ENCODE data around the gene DAPK2. TPM values are rescaled to one million over a fixed set of nuclear protein-coding genes. Genes with fewer than 3 reads are reported as not detected.
A peak's percentile ranks its signal among the peaks of the same experiment; 100 is the strongest.

DAPK2 gene
- total RNA-seq, 6 experiments from 2014 or later, result 2.1 to 5.7 (median 5.1) TPM

DNA sequence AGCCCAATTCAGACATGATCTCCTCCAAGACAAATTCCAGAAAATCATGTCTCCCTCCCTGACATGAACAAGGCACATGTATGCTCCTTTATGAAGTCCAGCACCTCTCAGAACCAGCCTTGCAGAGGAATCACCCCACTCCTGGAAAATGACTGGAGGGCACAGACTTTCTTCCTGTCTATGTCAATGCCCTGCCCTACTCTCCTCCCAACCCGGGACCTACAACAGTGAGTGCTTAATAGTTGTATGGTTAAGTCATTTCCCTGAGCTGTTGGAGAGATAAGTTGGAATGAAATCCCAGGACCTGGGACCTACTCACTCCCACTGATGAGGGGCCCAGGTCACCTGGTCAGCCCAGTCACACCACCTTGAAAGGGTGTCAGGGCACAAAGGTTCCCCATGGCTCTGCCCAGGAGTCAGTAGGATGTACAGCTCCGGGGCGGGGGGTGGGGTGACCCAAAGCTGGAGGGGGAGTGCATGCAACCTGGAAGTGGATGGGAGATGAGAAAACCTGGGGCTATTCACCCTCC is 132.4 kb downstream of the DAPK2 start:
- TF ChIP-seq, protein P1, sequence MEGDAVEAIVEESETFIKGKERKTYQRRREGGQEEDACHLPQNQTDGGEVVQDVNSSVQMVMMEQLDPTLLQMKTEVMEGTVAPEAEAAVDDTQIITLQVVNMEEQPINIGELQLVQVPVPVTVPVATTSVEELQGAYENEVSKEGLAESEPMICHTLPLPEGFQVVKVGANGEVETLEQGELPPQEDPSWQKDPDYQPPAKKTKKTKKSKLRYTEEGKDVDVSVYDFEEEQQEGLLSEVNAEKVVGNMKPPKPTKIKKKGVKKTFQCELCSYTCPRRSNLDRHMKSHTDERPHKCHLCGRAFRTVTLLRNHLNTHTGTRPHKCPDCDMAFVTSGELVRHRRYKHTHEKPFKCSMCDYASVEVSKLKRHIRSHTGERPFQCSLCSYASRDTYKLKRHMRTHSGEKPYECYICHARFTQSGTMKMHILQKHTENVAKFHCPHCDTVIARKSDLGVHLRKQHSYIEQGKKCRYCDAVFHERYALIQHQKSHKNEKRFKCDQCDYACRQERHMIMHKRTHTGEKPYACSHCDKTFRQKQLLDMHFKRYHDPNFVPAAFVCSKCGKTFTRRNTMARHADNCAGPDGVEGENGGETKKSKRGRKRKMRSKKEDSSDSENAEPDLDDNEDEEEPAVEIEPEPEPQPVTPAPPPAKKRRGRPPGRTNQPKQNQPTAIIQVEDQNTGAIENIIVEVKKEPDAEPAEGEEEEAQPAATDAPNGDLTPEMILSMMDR (IDR thresholded peaks at IDR 0.05), result no peak
- DNase-seq, result peak; percentile 7
- no peaks in the 10 kb centered on the region for H3K36me3 Mint-ChIP-seq (ENCODE audit: low read depth)
- no peaks in the 10 kb centered on the region for H3K9me3 Mint-ChIP-seq
- H3K27me3 Mint-ChIP-seq (ENCODE audit: insufficient read depth), result no peaks in the 10 kb centered on the region; the same call in 1 of the 2 replicates
- no peak overlapping the region for H3K27ac Mint-ChIP-seq
- peaks cover 50% of the 10 kb centered on the region for H3K4me1 Mint-ChIP-seq (ENCODE audit: low read depth)
- no peak overlapping the region for H3K4me3 Mint-ChIP-seq

DNA sequence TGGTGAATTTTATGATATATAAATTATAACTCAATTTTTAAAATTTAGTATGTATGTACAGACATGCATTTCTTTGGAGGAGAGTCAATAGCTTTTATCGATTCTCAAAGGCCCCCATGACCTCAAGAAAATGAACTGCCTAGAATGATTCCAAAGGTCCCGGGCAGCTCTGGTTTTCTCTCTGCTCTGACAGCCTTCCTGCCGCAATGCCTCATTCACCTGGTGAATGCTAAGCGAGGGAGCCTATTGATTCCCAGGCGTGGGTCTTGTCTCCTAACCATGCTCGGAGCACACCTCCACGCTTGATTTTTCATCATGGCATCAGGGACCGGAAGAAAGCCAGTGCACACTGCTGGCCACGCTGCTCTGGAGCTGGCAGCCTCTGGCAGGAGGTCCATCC is 132.9 kb downstream of the DAPK2 start:
- H3K9me3 Mint-ChIP-seq, result no peaks in the 10 kb centered on the region
- TF ChIP-seq, protein P1 (IDR thresholded peaks at IDR 0.05), result no peak
- no peaks in the 10 kb centered on the region for H3K36me3 Mint-ChIP-seq (ENCODE audit: low read depth)
- no peaks in the 10 kb centered on the region; the same call in none of the 2 replicates for H3K27me3 Mint-ChIP-seq (ENCODE audit: insufficient read depth)
- H3K27ac Mint-ChIP-seq, result no peak overlapping the region
- H3K4me3 Mint-ChIP-seq, result no peak overlapping the region
- peaks cover 55% of the 10 kb centered on the region for H3K4me1 Mint-ChIP-seq (ENCODE audit: low read depth)
- DNase-seq, result no peak

DNA sequence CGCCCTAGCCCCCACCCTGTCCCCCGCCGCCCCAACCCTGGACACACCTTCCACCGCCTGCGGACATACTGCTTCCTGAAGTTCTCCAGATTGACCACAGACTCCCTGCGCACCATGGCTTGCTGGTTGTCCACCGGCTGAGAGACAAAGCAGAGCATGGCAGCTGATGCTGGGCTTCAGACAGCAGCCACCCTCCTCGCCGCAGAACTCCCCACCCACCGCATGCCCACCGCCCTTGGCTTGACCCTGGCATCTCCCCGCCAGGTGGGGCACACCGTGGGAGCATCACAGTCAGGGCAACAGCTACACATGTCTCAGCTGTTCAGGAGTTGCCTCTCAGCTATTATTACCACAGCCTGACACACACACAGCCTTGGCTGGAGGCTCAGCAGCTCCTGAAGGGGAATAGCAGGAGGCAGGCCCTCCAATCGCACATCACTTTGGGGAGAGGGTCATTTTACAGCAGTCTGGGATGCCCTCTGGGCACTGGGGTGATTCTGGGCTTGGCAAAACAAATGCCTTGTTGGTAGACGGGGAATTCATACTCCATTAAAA is 134.1 kb downstream of the DAPK2 start:
- H3K4me3 Mint-ChIP-seq, result no peak overlapping the region
- no peaks in the 10 kb centered on the region for H3K36me3 Mint-ChIP-seq (ENCODE audit: low read depth)
- no peak overlapping the region for H3K27ac Mint-ChIP-seq
- no peaks in the 10 kb centered on the region; the same call in none of the 2 replicates for H3K27me3 Mint-ChIP-seq (ENCODE audit: insufficient read depth)
- TF ChIP-seq, protein P1 (IDR thresholded peaks at IDR 0.05), result no peak
- no peak for DNase-seq
- H3K9me3 Mint-ChIP-seq, result no peaks in the 10 kb centered on the region
- peaks cover 56% of the 10 kb centered on the region for H3K4me1 Mint-ChIP-seq (ENCODE audit: low read depth)

DNA sequence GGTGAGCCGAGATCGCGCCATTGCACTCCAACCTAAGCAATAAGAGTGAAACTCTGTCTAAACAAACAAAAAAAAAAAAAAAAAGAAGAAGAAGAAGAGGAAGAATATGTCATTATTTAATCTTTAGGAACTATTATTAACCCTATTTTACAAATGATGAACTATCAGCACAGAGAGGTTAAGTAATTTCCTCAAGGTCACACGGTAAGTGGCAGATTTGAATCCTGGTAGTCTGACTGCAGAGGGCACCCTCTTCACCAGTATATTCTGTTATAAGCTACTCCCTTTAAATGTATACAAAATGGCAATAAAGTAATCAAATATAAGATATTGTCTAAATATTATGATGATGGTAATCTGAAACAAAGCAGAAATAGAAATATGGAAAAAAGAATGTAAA is 135.1 kb downstream of the DAPK2 start:
- TF ChIP-seq, protein P1 (IDR thresholded peaks at IDR 0.05), result no peak
- H3K4me1 Mint-ChIP-seq (ENCODE audit: low read depth), result peaks cover 58% of the 10 kb centered on the region
- no peaks in the 10 kb centered on the region for H3K36me3 Mint-ChIP-seq (ENCODE audit: low read depth)
- no peak overlapping the region for H3K27ac Mint-ChIP-seq
- DNase-seq, result no peak
- H3K9me3 Mint-ChIP-seq, result no peaks in the 10 kb centered on the region
- no peaks in the 10 kb centered on the region; the same call in none of the 2 replicates for H3K27me3 Mint-ChIP-seq (ENCODE audit: insufficient read depth)
- no peak overlapping the region for H3K4me3 Mint-ChIP-seq

DNA sequence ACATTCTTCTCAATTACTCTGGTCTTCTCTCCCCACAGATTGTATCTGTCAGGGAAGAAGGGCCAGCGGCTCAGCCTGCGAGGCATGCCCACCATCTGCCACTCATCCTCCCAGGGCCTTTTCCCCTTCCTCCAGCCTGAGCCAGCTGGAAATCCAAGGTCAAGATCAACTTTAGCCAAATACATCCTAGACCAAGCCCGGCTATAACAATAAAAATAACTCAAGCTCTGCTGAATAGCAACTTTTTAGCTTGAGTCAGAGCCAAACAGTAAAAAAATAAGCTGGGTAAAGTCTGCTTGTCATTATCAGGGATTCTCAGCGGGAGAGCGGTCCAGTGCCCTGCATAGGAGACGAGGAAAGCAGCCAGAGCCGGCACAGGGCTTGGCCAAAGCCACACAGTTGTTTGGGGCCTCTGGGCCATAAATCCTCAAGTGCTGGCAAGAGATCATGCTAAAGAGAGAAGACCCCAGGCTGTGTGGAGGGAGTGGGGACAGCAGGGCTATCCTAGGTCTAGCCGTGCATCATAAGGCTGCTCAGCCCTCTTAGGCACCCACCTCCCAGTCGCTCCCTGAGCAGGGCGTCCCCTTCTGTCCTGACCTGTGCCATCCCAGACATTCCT is 136.4 kb downstream of the DAPK2 start:
- no peaks in the 10 kb centered on the region for H3K36me3 Mint-ChIP-seq (ENCODE audit: low read depth)
- peak overlapping the region; percentile 84 for H3K27ac Mint-ChIP-seq
- peak; percentile 73 for DNase-seq
- peak overlapping the region; percentile 49 for H3K4me3 Mint-ChIP-seq
- H3K4me1 Mint-ChIP-seq (ENCODE audit: low read depth), result peaks cover 55% of the 10 kb centered on the region
- H3K9me3 Mint-ChIP-seq, result no peaks in the 10 kb centered on the region
- TF ChIP-seq, protein P1 (IDR thresholded peaks at IDR 0.05), result no peak
- H3K27me3 Mint-ChIP-seq (ENCODE audit: insufficient read depth), result no peaks in the 10 kb centered on the region; the same call in none of the 2 replicates

Data from HFFc6 (cell line).